DMS 273 (cell line): ENCODE data around the gene OR10K1.
A peak's percentile ranks its signal among the peaks of the same experiment; 100 is the strongest.
"Not testable (repeated sequence)": the region's sequence is repeated elsewhere in the genome, so short reads cannot be mapped to it uniquely, and the experiment has no call there.

Experiments
- DNase-seq: peaks from one replicate; lab custom pipeline; 2025; ENCODE audit not compliant: unreplicated experiment; lab: John Stamatoyannopoulos, UW

OR10K1 gene

DNA sequence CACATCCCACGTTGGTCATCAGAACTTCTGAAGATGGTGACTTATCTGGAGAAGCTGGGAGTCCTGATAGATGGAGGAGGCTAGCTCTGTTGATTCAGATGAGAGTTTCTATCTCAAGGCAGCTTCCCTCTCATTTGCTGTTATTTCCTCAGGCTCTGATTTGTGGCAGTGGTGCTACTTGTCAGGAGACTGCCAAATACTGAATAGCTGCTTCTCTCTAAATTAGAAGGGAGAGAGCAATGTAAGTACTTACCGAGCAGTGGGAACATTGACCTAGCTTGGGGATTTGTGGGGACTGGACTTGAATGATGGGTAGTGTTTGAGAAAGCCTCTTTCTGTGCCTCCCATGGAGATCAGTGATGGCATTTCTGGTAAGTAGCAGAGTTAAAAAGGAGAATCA is at the start of gene OR10K1:
Gene OR10K1, plus strand, starts transcription at position 301 of the 400 bp plus-strand sequence. CDS start 3,728 bp downstream, outside the sequence.
- no peak for DNase-seq

DNA sequence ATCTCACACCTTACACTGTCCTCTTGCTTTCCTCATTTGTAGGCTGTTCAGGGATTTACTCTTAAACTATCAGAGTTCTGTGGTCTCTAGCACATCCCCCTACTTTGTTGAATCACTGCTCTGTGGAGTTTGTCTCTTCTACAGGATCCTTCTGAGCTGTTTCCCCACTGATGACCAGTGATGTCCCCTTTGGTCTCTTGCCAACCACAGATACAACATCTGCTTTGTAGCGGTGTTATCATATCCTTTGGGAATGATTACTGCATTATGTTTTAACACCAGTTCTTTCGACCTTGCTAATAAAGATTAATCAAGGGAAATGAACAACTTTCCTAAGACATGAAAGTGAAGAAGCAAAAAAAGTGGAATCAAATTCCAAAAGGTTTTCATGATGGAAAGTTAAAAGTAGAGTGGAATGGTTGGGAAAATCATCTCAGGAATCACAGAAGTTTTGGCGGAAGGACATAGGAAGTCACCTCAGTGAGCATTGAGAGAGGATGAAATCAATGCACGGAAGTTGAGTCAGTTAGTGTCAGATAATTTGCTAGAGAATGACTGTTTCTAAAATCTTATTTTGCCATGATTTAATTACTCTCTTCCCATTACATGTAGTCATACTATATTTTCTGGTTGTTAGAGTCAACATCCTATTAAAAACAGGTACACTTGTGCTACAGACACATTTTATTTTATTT is 46.8 kb upstream of the OR10K1 start:
- DNase-seq, result no peak

GRCh38 chr1:158417586-158417985 is 44.0 kb upstream of the OR10K1 start:
- DNase-seq, result no peak

- DNase-seq, result no peak
Observed at GRCh38 chr1:158422212-158422611, 39.4 kb upstream of the OR10K1 start.

- DNase-seq, result no peak
Observed at GRCh38 chr1:158425027-158425426, 36.6 kb upstream of the OR10K1 start.

DNA sequence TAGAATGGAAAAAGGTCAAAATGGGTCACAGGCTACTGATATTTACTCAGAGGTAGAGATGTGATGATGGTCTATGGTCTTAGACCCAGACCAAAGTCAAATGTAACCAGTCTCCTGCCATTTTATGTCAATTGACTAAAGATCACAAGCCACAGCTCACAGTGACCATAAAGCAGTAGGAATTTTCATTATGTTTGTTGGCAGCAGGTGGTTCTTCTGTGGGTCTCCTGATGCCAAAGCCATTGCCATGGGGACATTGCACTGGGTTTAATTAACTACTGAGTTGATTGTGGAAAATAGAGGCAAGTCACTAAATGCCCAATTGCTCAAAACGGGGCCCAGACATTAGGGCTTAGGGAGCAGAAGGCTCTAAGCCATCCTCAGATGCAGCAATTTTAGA is 35.5 kb upstream of the OR10K1 start, which contains the start of gene OR10K2:
Gene OR10K2, minus strand, starts transcription at position 101 of the 400 bp plus-strand sequence. CDS start 5,371 bp downstream, outside the sequence.
- DNase-seq, result no peak

DNA sequence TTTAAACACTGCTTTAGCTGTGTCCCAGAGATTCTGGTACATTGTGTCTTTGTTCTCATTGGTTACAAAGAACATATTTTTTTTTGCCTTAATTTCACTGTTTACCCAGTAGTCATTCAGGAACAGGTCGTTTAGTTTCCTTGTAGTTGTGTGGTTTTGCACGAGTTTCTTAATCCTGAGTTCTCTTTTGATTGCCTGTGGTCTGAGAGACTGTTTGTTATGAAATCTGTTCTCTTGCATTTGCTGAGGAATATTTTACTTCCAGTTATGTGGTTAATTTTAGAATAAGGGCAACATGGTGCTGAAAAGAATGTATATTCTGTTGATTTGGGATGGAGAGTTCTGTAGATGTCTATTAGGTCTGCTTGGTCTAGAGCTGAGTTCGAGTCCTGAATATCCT is 31.5 kb upstream of the OR10K1 start:
- not testable (repeated sequence) for DNase-seq

GRCh38 chr1:158434741-158435140 is 26.9 kb upstream of the OR10K1 start:
- DNase-seq, result no peak

DNA sequence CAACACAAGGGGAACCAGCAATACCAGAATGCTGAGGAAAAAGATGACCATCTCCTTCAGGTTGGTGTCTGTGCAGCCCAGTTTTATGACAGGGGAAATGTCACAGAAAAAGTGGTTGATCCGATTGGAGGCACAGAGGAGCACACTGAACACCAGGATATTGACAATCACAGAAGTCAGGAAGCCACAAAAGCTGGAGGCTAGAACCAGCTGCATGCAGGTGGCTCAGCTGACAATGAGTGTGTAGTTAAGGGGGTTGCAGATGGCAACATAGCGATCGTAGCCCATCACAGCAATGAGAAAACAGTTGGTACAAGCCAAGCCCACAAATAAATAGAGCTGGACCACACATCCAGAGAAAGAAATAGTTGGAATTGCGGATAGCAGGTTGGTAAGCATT is 16.3 kb upstream of the OR10K1 start:
- no peak for DNase-seq

DNA sequence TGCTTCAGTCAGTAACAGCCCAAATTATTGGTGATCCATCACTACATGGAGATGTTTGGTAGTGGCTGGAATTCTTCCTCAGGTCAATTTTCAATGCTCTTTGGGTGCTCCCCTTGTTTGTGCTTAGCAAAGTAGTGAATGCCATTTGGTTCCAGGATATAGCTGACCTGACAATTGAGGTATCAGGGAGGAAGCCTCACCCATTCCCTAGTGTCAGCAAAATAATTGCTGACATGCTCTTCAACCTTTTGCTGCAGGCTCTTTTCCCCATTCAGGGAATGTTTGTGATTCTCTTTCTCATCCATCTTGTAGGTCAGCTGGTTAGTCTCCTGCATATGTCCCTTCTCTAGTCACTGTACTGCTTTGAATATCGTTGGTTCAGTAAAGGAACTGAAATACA is 7.1 kb upstream of the OR10K1 start:
- DNase-seq, result no peak

DNA sequence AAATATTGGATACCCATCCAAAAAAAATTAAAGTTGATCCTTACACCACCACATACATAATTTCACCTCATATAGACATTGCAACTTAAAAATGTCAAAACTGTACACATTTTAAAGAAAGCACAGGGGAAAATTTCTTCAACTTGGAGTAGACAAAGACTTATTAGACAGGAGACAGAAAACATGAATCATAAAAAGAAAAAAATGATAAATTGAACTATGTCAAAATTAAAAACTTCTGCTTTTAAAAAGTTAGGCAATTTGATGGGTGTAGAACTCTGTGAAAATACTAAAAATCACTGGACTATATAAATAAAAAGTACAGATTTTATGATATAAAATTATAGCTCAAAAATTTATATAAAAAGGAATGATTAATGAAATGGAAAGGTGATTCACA is 4.4 kb upstream of the OR10K1 start:
- no peak for DNase-seq

DNA sequence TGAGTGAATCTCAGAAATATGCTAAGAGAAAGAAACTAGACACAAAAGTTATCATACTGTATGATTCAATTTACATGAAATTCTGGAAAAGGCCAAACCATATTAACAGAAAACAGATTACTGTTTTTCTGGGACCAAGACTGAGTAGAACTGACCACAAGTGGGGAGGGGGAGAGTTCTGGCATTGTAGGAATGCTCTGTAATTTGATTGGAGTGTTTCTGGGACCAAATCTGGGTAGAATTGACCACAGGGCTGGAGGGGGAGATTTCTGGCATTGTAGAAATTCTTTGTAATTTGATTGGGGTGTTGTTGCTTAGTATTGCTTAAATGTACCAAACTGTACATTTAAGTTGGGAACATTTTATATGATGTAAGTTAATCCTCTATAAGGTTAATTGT is 3.4 kb upstream of the OR10K1 start:
- no peak for DNase-seq

DNA sequence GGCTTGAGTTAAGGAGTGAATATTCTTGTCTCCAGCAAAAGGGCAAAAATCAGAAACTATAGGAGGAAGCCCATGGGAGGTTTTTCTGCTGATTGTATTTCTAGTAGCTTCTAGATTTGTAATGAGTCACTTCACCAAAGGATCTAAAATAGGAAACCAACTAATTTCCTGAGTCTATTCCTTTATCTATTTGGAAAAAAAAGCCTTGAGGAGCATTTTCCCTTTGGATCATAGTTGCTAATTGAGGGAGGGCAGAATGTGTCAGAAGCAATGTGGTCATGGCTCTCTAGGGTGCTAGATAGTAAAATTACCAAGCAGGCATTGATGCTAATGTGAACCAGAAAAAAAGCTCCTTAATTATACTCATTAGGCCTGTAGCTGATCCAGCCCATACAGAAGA is 10.3 kb downstream of the OR10K1 start, which contains the start of gene OR10R2:
Gene OR10R2, plus strand, starts transcription at position 301 of the 400 bp plus-strand sequence. CDS start 106 bp downstream, outside the sequence.
- DNase-seq, result no peak

DNA sequence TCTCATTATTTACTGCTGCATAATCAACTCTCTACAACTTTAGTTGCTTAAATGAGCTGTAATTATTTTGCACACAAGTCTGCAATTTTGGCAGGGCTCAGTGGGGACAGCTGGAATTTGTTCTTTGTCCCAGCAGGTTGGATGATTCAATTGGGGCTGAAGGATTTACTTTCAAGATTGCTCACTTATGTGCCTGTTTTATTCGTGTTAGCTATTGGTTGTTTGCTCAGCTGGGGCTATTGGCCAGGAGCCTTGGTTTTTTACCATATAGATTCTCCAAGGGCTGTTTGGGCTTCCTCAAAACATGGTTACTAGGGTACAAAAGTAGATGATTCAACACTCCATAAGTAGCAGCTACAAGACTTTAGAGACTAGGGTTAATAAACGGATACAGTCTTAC is 23.8 kb downstream of the OR10K1 start:
- no peak for DNase-seq

DNA sequence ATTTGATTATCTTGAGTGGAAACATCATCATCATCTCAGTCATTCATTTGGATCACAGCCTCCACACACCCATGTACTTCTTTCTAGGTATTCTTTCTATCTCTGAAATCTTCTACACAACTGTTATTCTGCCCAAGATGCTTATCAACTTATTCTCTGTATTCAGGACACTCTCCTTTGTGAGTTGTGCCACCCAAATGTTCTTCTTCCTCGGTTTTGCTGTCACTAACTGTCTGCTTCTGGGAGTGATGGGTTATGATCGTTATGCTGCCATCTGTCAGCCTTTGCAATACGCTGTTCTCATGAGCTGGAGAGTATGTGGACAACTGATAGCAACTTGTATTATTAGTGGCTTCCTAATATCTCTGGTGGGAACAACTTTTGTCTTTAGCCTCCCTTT is 29.7 kb downstream of the OR10K1 start:
- no peak for DNase-seq

DNA sequence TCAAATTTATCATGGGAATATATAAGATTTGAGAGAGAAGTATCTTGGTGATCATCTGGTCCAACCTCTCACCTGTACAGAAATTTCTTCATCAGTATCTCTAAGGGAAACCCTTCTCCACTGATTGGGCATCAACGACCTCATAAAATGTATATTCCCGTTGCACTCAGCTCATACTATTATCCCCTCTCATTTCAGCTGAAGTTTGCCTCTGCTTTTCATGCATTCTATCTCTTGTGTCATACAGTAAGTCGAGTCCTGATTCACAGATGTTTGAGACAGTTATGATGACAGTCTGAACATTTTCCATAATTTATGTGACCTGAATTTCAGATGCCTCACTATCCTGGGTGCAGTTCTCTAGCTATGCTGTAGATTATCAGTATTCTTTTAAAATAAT is 31.4 kb downstream of the OR10K1 start:
- no peak for DNase-seq

DNA sequence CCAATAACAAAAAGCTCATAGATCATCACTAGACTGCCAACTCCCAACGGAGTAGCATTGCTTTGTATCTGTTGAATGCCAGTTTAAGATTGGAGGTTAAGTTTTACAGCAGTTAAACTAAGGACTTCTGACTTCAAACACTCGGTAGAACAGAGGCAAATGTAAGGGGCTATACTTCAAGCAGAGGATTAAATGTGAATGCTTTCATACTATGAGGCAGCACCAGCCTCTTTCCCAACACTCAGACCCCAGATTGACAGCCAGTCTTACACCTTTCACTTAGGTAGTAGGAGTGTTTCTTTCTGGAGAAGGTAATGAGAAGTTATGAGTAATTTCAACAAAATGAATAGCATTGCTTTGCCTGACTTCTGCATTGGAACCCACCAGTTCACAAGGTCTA is 33.2 kb downstream of the OR10K1 start:
- DNase-seq, result no peak

- peak; percentile 1 for DNase-seq
Observed at GRCh38 chr1:158496374-158496773, 34.7 kb downstream of the OR10K1 start.

- peak; percentile 33 for DNase-seq
Observed at GRCh38 chr1:158506369-158506987, 44.8 kb downstream of the OR10K1 start.

- no peak for DNase-seq
Observed at GRCh38 chr1:158507511-158507910, 45.9 kb downstream of the OR10K1 start.

DNA sequence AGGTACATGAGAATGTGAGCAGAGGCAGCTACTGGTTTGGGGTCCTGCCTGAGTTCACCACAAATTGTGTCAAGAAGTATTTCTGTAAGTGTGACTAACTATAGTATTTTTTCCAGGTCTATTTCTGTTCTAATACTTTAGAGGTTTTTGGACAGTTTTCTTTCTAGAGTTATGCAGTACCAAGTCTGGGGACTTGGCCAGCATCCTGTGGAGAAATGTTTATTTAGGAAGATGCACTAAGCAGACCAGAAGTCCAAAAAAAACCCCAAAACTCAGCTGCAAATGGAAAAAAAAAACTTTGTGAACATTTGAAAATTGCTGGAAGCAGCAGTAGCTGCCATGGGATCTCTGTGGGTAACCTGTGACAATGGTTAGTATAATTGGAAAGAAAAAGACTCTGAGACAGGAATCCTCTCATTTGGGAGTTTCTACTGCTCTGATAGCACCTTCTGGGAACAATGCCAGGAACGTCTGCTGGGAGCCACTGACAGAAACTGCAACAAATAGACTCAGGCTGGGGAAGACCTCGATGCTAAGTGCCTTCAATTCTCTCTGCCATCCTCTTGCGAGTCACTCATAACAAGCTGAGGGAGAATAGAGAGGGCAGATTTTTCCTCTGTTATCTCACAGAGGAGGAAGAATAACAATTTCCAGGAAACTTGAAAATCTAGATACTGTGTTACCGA is 48.0 kb downstream of the OR10K1 start:
- DNase-seq, result no peak

DNA sequence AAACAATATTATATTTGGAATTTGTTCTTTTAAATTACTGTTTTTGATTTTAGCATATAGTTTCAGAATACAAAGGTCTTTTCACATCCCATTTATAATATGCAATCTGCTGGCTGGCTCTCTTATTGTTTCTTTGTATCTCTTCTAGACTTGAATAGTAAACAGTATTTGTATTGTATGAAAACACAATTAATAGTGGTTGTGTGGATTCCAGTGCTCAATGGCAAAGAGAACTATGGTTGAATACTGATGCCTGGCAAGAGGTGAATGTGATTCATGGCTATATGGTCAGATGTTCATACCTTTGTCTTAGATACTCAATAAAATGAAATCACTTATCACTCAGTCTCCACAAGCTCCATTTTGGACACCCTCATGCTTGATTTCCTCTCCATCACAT is 55.3 kb downstream of the OR10K1 start:
- DNase-seq, result no peak
